Keratinocyte (primary cell): Measurements from ENCODE around the gene AHRR. TPM values are rescaled to one million over a fixed set of nuclear protein-coding genes. Genes with fewer than 3 reads are reported as not detected.

ENCODE experiments used
- DNase-seq: peaks from one replicate; pipeline ENCODE4 v3.0.0-alpha.2; 2011; ENCODE audit warnings: low read depth, missing footprints, low spot score
- FAIRE-seq: peaks from 2 replicates; lab custom pipeline; 2011; peaks lifted over from hg19 to GRCh38; lab: Jason Lieb, UNC
- H2AFZ ChIP-seq: 2 replicates; pipeline ENCODE4 v1.6.0; 2012; ENCODE audit warnings: low read length, control low read depth, inconsistent platforms; ENCODE audit not compliant: control insufficient read depth
- H3K27ac ChIP-seq: 2 replicates; pipeline ENCODE4 v1.5.1; 2011; ENCODE audit warnings: low read length; ENCODE audit not compliant: control insufficient read depth, insufficient read depth
- H3K27me3 ChIP-seq: 3 replicates; pipeline ENCODE4 v1.6.0; 2011; ENCODE audit warnings: low read length; ENCODE audit not compliant: control insufficient read depth, insufficient read depth; ENCODE audit errors: extremely low read depth
- H3K36me3 ChIP-seq, 2 experiments: 2 replicates in 1 of 2; 3 replicates in 1 of 2; pipeline ENCODE4 v1.5.1; 2011; ENCODE audit warnings: low read length in 2 of 2, mild to moderate bottlenecking in 1 of 2; ENCODE audit not compliant: control insufficient read depth in 2 of 2, insufficient read depth in 2 of 2; ENCODE audit errors: extremely low read depth in 1 of 2
- H3K4me1 ChIP-seq: 3 replicates; pipeline ENCODE4 v1.5.1; 2011; ENCODE audit warnings: low read length; ENCODE audit not compliant: control insufficient read depth, insufficient read depth; ENCODE audit errors: extremely low read depth
- H3K4me2 ChIP-seq: 3 replicates; pipeline ENCODE4 v1.6.0; 2011; ENCODE audit warnings: low read depth, low read length; ENCODE audit not compliant: control insufficient read depth, insufficient read depth; ENCODE audit errors: extremely low read depth
- H3K4me3 ChIP-seq, 3 experiments: fragments of 200-600 bp in 1 of 3; sonication (generic) in 1 of 3; 2 replicates in 2 of 3; 3 replicates in 1 of 3; pipeline ENCODE4 v1.5.1; 2011 to 2016; ENCODE audit warnings: low read length in 3 of 3, mild to moderate bottlenecking in 3 of 3, control low read depth in 2 of 3, inconsistent platforms in 1 of 3, low read depth in 1 of 3, mixed read lengths in 1 of 3, mixed run types in 1 of 3, moderate library complexity in 1 of 3; ENCODE audit not compliant: control insufficient read depth in 2 of 3, insufficient read depth in 2 of 3; ENCODE audit errors: extremely low read depth in 1 of 3
- H3K79me2 ChIP-seq: 2 replicates; pipeline ENCODE4 v1.6.0; 2012; ENCODE audit warnings: low read length; ENCODE audit not compliant: control insufficient read depth, insufficient read depth
- H3K9ac ChIP-seq: 3 replicates; pipeline ENCODE4 v1.6.0; 2011; ENCODE audit warnings: low read length; ENCODE audit not compliant: control insufficient read depth, insufficient read depth; ENCODE audit errors: extremely low read depth
- H3K9me1 ChIP-seq: 3 replicates; pipeline ENCODE4 v1.6.0; 2011; ENCODE audit warnings: low read length; ENCODE audit not compliant: control insufficient read depth, insufficient read depth; ENCODE audit errors: extremely low read depth
- H3K9me3 ChIP-seq: 2 replicates; pipeline ENCODE4 v1.5.1; 2012; ENCODE audit warnings: low read depth, low read length; ENCODE audit not compliant: control insufficient read depth
- H4K20me1 ChIP-seq: 3 replicates; pipeline ENCODE4 v1.6.0; 2011; ENCODE audit warnings: low read length; ENCODE audit not compliant: control insufficient read depth, insufficient read depth; ENCODE audit errors: extremely low read depth
- CTCF ChIP-seq, 3 experiments: IDR thresholded peaks in 1 of 3; conservative IDR thresholded peaks in 1 of 3; optimal IDR thresholded peaks in 1 of 3; 2 replicates in 2 of 3; 3 replicates in 1 of 3; pipeline versions ENCODE3 to v1.5.1; 2011; ENCODE audit warnings: low read length in 3 of 3, mild to moderate bottlenecking in 3 of 3, moderate library complexity in 2 of 3, control low read depth in 1 of 3, inconsistent platforms in 1 of 3; ENCODE audit not compliant: insufficient read depth in 2 of 3; ENCODE audit errors: extremely low read depth in 1 of 3
- EZH2 ChIP-seq: IDR thresholded peaks from one replicate; pipeline ENCODE4 v1.6.1; 2012; ENCODE audit warnings: inconsistent platforms, mild to moderate bottlenecking, low read length, moderate library complexity
- dilution Hi-C: fragments of 300-500 bp; cut with MboI; formaldehyde crosslinking; loops from one replicate; pipeline ENCODE4 v1.7.0; 2020; ENCODE audit warnings: low sequenced_read_pairs; ENCODE audit not compliant: extremely low pct_ligation_motif_present
- polyA plus RNA-seq, 5 experiments: library from polyadenylated mRNA; depleted of rRNA in 3 of 5; stranded (reverse) in 3 of 5; stranded (forward) in 1 of 5; unstranded in 1 of 5; fragments of >200 nt; gene quantifications; 1 replicate in 1 of 5; 2 replicates in 3 of 5; 3 replicates in 1 of 5; pipeline versions ENCODE4 v1.2.1 to v1.2.3, GENCODE V29; 2011 to 2012; ENCODE audit warnings: missing spikeins in 2 of 5, low read depth in 1 of 5, low replicate concordance in 1 of 5

The AHRR gene
- polyA plus RNA-seq, 1 donor (not counting 4 experiments of a cell fraction or from before 2014, with no cell fraction given): 0.24 TPM

- no peak overlapping the region for H2AFZ ChIP-seq
- dilution Hi-C loops: no loop called here
Observed at GRCh38 chr5:310941-311434, 10.5 kb upstream of the AHRR start.

GRCh38 chr5:311963-312362 lies 9.6 kb upstream of the AHRR start:
- Histone ChIP-seq H3K9me3 (no peaks in the 10 kb centered on the region), H3K4me1 (peaks cover 11% of the 10 kb centered on the region), H3K4me3 (no peak overlapping the region), H2AFZ (no peak overlapping the region), H3K9ac (no peak overlapping the region), H3K36me3 (peaks cover 24 to 38% of the 10 kb centered on the region in 2 experiments), H4K20me1 (peaks cover 31% of the 10 kb centered on the region), H3K27me3 (no peaks in the 10 kb centered on the region), H3K27ac (no peak overlapping the region), H3K79me2 (peaks cover 22% of the 10 kb centered on the region), H3K4me2 (no peak overlapping the region), H3K9me1 (peaks cover 2% of the 10 kb centered on the region)
- no peak for DNase-seq
- FAIRE-seq: no peak
- dilution Hi-C loops: no loop called here
- TF ChIP-seq EZH2: no peak
- no peak for TF ChIP-seq CTCF (optimal IDR thresholded peaks at IDR 0.05 in 1 of 3, IDR thresholded peaks at IDR 0.05 in 1 of 3, conservative IDR thresholded peaks at IDR 0.05 in 1 of 3; ENCODE audit: extremely low read depth in 1 of 3, insufficient read depth in 2 of 3, low read length in 3 of 3)

More at GRCh38 chr5:310941-311434, 10.5 kb upstream of the AHRR start:
- TF ChIP-seq CTCF (optimal IDR thresholded peaks at IDR 0.05 in 1 of 3, IDR thresholded peaks at IDR 0.05 in 1 of 3, conservative IDR thresholded peaks at IDR 0.05 in 1 of 3; ENCODE audit: extremely low read depth in 1 of 3, insufficient read depth in 2 of 3, low read length in 3 of 3) (no peak), EZH2 (no peak)
- FAIRE-seq (no peak), DNase-seq (no peak)
- peaks cover 11% of the 10 kb centered on the region for H3K4me1 ChIP-seq
- peaks cover 32% of the 10 kb centered on the region for H4K20me1 ChIP-seq
- no peaks in the 10 kb centered on the region for H3K27me3 ChIP-seq
- no peak overlapping the region for H3K27ac ChIP-seq
- H3K9me1 ChIP-seq: peaks cover 2% of the 10 kb centered on the region
- no peaks in the 10 kb centered on the region for H3K9me3 ChIP-seq
- peaks cover 33 to 41% of the 10 kb centered on the region in 2 experiments for H3K36me3 ChIP-seq
- H3K4me2 ChIP-seq: no peak overlapping the region
- H3K4me3 ChIP-seq: no peak overlapping the region
- no peak overlapping the region for H3K9ac ChIP-seq
- H3K79me2 ChIP-seq: peaks cover 24% of the 10 kb centered on the region
